GM10248 (cell line): Measurements from ENCODE around the gene ZNF628.

ENCODE experiments used
- CTCF ChIA-PET: fragments of 300-600 bp; sonication (Branson Sonifier 250); formaldehyde crosslinking; extraction: SDS; loops from one replicate; lab custom pipeline; 2021; ENCODE audit warnings: antibody characterized with exemption; lab: Yijun Ruan, JAX
- POLR2A ChIA-PET: fragments of 350-650 bp; sonication (Branson Sonifier 250); formaldehyde crosslinking; extraction: SDS; loops from one replicate; lab custom pipeline; 2020; ENCODE audit warnings: antibody characterized with exemption; lab: Yijun Ruan, JAX
- DNase-seq: peaks from one replicate; pipeline ENCODE4 v3.0.0; 2012; ENCODE audit errors: extremely low spot score
- CTCF ChIP-seq: IDR thresholded peaks from 2 replicates; pipeline ENCODE4 v1.5.1; 2012; ENCODE audit warnings: mild to moderate bottlenecking, low read depth; ENCODE audit errors: extremely low read depth, missing control alignments, control extremely low read depth

Gene ZNF628

GRCh38 chr19:55474269-55475265 lies 1.9 kb upstream of the ZNF628 start:
- ChIA-PET CTCF (interaction anchor here (1.0 to 5.2 kb wide), 5 partner anchors 8 to 156 kb away, joined by 3 to 41 read pairs (median 4); no protein-coding TSS in a partner anchor), POLR2A (no interaction called here)
- TF ChIP-seq CTCF = no peak
- no peak for DNase-seq

GRCh38 chr19:55477905-55478304 lies 1.5 kb downstream of the ZNF628 start:
- TF ChIP-seq CTCF = no peak
- POLR2A ChIA-PET = no interaction called here
- DNase-seq = no peak
- CTCF ChIA-PET = interaction anchor here (2.6 to 5.2 kb wide), 2 partner anchors 10 to 26 kb away, joined by 15 to 41 read pairs; no protein-coding TSS in a partner anchor

- POLR2A ChIA-PET = no interaction called here
- no peak for DNase-seq
- CTCF ChIA-PET = interaction anchor here (1.3 to 2.6 kb wide), 3 partner anchors 11 to 39 kb away, joined by 3 to 15 read pairs (median 8); no protein-coding TSS in a partner anchor
- TF ChIP-seq CTCF = no peak
These were observed 1.9 kb downstream of the ZNF628 start for GRCh38 chr19:55478364-55478763.

GRCh38 chr19:55479045-55479444 lies 2.6 kb downstream of the ZNF628 start:
- ChIA-PET POLR2A (no interaction called here), CTCF (interaction anchor here (0.7 to 2.6 kb wide), 4 partner anchors 11 to 153 kb away, joined by 3 to 15 read pairs (median 6); no protein-coding TSS in a partner anchor)
- TF ChIP-seq CTCF = no peak
- no peak for DNase-seq

GRCh38 chr19:55479451-55480230 lies 3.2 kb downstream of the ZNF628 start:
- POLR2A ChIA-PET = no interaction called here
- no peak for DNase-seq
- CTCF ChIA-PET = interaction anchor here (0.7 to 2.6 kb wide), 4 partner anchors 12 to 153 kb away, joined by 3 to 15 read pairs (median 6); no protein-coding TSS in a partner anchor
- no peak for TF ChIP-seq CTCF
